GM12891 (cell line): ENCODE data around the gene PDK3.
A peak's percentile ranks its signal among the peaks of the same experiment; 100 is the strongest.

ENCODE experiments used
- DNase-seq: peaks from one replicate; pipeline ENCODE4 v3.0.0; 2011; ENCODE audit warnings: low spot score; ENCODE audit not compliant: insufficient read length
- FAIRE-seq: peaks from 2 replicates; lab custom pipeline; 2011; peaks lifted over from hg19 to GRCh38; lab: Jason Lieb, UNC
- PAX5 ChIP-seq: IDR thresholded peaks from 2 replicates; pipeline ENCODE4 v1.6.1; 2011; ENCODE audit warnings: low read length, moderate library complexity, mild to moderate bottlenecking; ENCODE audit not compliant: insufficient read depth, severe bottlenecking
- POLR2A ChIP-seq: IDR thresholded peaks from 2 replicates; pipeline ENCODE4 v1.6.1; 2011; ENCODE audit warnings: low read depth, low read length, control low read depth
- POLR2AphosphoS5 ChIP-seq: IDR thresholded peaks from 2 replicates; pipeline ENCODE4 v1.6.1; 2011; ENCODE audit warnings: low read depth, low read length, control low read depth
- POU2F2 ChIP-seq: IDR thresholded peaks from 2 replicates; pipeline ENCODE4 v1.6.1; 2011; ENCODE audit warnings: low read depth, mild to moderate bottlenecking, control low read depth, low read length, moderate library complexity
- SPI1 ChIP-seq: IDR thresholded peaks from 2 replicates; pipeline ENCODE4 v1.6.1; 2011; ENCODE audit warnings: low read depth, low read length, control low read depth
- TAF1 ChIP-seq: IDR thresholded peaks from 2 replicates; pipeline ENCODE4 v1.6.1; 2011; ENCODE audit warnings: low read depth, low read length, control low read depth

PDK3 gene

GRCh38 chrX:24482823-24483415 lies 17.8 kb downstream of the PDK3 start:
- no peak for TF ChIP-seq POU2F2
- no peak for TF ChIP-seq POLR2AphosphoS5
- TF ChIP-seq PAX5 = no peak
- TF ChIP-seq TAF1 = no peak
- no peak for TF ChIP-seq POLR2A
- no peak for TF ChIP-seq SPI1
- FAIRE-seq (peak; percentile 61), DNase-seq (no peak)

GRCh38 chrX:24483596-24483995 lies 18.5 kb downstream of the PDK3 start:
- no peak for DNase-seq
- no peak for TF ChIP-seq POLR2A
- no peak for TF ChIP-seq POU2F2
- TF ChIP-seq PAX5 = no peak
- no peak for TF ChIP-seq TAF1
- TF ChIP-seq SPI1 = no peak
- no peak for TF ChIP-seq POLR2AphosphoS5
- no peak for FAIRE-seq

GRCh38 chrX:24485323-24485722 lies 20.2 kb downstream of the PDK3 start:
- no peak for FAIRE-seq
- TF ChIP-seq POLR2A (no peak), POU2F2 (no peak), SPI1 (no peak), POLR2AphosphoS5 (no peak), TAF1 (no peak), PAX5 (no peak)
- DNase-seq = no peak

DNA sequence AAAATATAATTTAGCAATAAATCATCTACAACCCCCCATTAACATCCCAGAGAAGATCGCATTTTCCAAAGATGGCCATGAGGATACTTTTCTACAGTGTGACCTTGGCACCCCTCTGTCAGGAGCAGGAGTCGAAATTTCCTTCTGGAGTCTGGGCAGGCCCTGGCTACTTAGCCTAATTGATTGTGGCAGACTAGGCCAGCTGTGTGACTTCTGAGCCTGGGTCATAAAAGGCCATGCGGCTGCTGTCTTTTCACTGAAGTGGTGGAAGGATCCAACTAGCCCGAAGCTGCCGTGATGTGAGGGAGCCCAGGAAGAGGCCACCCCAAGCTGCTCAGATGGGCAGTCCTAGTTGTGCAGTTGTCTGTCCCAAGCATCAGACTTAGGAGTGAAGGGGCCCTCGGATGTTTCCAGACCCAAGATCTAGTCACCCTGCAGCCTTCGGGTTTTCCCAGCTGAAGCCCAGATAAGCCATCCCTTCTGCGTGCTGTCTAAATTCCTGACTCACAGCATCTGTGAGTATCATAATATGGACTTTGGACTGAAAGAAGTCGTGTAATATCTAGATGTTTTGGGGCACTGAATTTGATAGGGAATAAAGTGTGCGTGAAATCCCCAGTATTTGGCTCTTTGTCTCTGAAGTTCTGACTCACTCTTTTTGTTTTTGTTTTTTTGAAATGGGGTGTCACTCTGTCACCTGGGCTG lies 21.0 kb downstream of the PDK3 start:
- DNase-seq (no peak), FAIRE-seq (no peak)
- no peak for TF ChIP-seq PAX5
- no peak for TF ChIP-seq POLR2AphosphoS5
- TF ChIP-seq SPI1 = no peak
- no peak for TF ChIP-seq TAF1
- TF ChIP-seq POU2F2 = no peak
- TF ChIP-seq POLR2A = no peak

GRCh38 chrX:24487571-24487970 lies 22.5 kb downstream of the PDK3 start:
- TF ChIP-seq TAF1 (no peak), PAX5 (no peak)
- FAIRE-seq = no peak

DNA sequence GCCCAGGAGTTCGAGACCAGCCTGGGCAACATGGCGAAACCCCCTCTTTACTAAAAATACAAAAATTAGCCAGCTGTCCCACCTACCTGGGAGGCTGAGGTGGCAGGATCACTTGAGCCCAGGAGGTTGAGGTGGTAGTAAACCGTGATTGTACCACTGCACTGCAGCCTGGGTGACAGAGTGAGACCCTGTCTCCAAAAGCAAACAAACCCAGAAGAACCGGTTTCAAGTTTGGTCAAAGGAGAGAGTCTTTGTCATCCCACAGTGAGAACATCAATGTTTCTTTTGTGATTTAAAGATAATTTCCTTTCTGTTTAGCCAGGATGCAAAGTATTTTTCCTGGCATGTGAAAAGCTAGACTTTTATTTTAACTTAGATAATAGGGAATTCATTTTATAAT lies 26.7 kb downstream of the PDK3 start:
- DNase-seq = no peak
- no peak for FAIRE-seq
- TF ChIP-seq POU2F2 = no peak
- no peak for TF ChIP-seq SPI1
- no peak for TF ChIP-seq PAX5
- no peak for TF ChIP-seq POLR2AphosphoS5
- TF ChIP-seq TAF1 = no peak
- no peak for TF ChIP-seq POLR2A

More at GRCh38 chrX:24487571-24487970, 22.5 kb downstream of the PDK3 start:
- no peak for DNase-seq

- DNase-seq (no peak), FAIRE-seq (peak; percentile 40)
- TF ChIP-seq POU2F2 (no peak), PAX5 (no peak)
Measured at GRCh38 chrX:24493740-24494581, 28.9 kb downstream of the PDK3 start.

- TF ChIP-seq POU2F2 = no peak
- no peak for TF ChIP-seq POLR2A
- TF ChIP-seq SPI1 = no peak
- no peak for TF ChIP-seq POLR2AphosphoS5
- TF ChIP-seq TAF1 = no peak
- TF ChIP-seq PAX5 = no peak
- DNase-seq (no peak), FAIRE-seq (peak; percentile 71)
Measured at GRCh38 chrX:24494647-24495075, 29.6 kb downstream of the PDK3 start.

DNA sequence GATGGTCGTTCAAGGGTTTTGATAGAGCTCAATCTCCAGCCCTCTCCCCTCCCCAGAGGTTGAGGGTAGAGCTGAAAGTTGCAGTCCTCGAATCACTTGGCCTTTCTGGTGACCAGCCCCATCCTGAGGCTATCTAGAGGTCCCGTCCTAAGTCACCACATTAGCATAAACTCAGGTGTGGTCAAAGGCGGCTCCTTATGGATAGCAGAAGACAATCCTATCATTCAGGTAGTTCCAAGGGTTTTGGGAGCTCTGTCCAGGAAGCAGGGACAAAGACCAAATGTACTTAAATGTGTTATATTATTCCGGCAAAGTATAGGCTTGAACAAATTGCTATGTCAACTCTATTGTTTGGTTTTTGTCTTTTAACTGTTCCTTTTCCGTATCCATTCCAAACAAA lies 30.6 kb downstream of the PDK3 start:
- FAIRE-seq (no peak), DNase-seq (no peak)
- TF ChIP-seq PAX5 (no peak), SPI1 (no peak), POLR2AphosphoS5 (no peak), POU2F2 (no peak), TAF1 (no peak), POLR2A (no peak)

DNA sequence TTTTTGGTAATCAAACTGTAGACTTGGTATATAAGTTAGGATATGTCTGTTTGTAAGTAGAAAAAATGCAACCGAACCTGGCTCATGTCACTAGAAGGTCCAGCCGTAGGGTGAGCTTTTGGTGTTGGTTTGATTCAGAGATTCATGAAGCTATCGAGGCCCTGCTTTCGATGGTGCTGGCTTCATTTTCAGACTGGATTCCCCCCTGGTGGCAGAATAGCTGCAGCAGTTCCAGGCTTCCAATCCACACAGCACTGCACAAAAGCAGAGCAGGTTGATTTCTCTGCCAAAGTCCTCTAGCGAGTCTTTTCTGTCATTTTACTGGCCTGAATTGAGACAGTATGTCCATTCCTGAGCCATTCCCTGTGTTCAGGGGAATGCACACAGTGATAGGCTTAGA lies 33.1 kb downstream of the PDK3 start:
- DNase-seq (no peak), FAIRE-seq (no peak)
- TF ChIP-seq POLR2AphosphoS5 = no peak
- no peak for TF ChIP-seq POLR2A
- TF ChIP-seq TAF1 = no peak
- no peak for TF ChIP-seq PAX5
- TF ChIP-seq POU2F2 = no peak
- no peak for TF ChIP-seq SPI1
